ENCODE data around the gene MMP7.

Gene MMP7

GRCh38 chr11:102493524-102493923, 37.0 kb downstream of the MMP7 start:
- H3K4me3 ChIP-seq (ENCODE audit: low read depth, low read length), result no peak overlapping the region
- no peaks in the 10 kb centered on the region for H3K4me1 ChIP-seq (ENCODE audit: control insufficient read depth, insufficient read depth, low read length)
- no peak overlapping the region for H3K27ac ChIP-seq (ENCODE audit: extremely low read depth, low read depth, low read length)
- no peaks in the 10 kb centered on the region for H3K9me3 ChIP-seq (ENCODE audit: control insufficient read depth, insufficient read depth, low read depth, low read length)
- POLR2A ChIA-PET, result no interaction called here
- TF ChIP-seq, protein P1, sequence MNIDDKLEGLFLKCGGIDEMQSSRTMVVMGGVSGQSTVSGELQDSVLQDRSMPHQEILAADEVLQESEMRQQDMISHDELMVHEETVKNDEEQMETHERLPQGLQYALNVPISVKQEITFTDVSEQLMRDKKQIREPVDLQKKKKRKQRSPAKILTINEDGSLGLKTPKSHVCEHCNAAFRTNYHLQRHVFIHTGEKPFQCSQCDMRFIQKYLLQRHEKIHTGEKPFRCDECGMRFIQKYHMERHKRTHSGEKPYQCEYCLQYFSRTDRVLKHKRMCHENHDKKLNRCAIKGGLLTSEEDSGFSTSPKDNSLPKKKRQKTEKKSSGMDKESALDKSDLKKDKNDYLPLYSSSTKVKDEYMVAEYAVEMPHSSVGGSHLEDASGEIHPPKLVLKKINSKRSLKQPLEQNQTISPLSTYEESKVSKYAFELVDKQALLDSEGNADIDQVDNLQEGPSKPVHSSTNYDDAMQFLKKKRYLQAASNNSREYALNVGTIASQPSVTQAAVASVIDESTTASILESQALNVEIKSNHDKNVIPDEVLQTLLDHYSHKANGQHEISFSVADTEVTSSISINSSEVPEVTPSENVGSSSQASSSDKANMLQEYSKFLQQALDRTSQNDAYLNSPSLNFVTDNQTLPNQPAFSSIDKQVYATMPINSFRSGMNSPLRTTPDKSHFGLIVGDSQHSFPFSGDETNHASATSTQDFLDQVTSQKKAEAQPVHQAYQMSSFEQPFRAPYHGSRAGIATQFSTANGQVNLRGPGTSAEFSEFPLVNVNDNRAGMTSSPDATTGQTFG (tag by site-specific recombination; IDR thresholded peaks at IDR 0.05; ENCODE audit: borderline replicate concordance), result no peak
- TF ChIP-seq ATF2 (tag by site-specific recombination; IDR thresholded peaks at IDR 0.05; ENCODE audit: low read depth), result 0 out of 2 replicates have a peak, but pooled peaks have one; percentile 30
- H3K36me3 ChIP-seq (ENCODE audit: control insufficient read depth in 2 of 2, insufficient read depth in 1 of 2, low read length in 2 of 2), result no peaks in the 10 kb centered on the region
- CTCF ChIA-PET, result interaction anchor here (0.6 to 2.3 kb wide), 8 partner anchors 17 to 632 kb away, joined by 3 to 15 read pairs (median 4); no protein-coding TSS in a partner anchor

GRCh38 chr11:102491969-102492368, 38.6 kb downstream of the MMP7 start:
- H3K4me3 ChIP-seq (ENCODE audit: low read depth, low read length), result no peak overlapping the region
- H3K4me1 ChIP-seq (ENCODE audit: control insufficient read depth, insufficient read depth, low read length), result no peaks in the 10 kb centered on the region
- ChIA-PET POLR2A (no interaction called here), CTCF (interaction anchor here (0.6 to 2.3 kb wide), 7 partner anchors 51 to 198 kb away, joined by 3 to 12 read pairs (median 3); no protein-coding TSS in a partner anchor)
- no peaks in the 10 kb centered on the region for H3K36me3 ChIP-seq (ENCODE audit: control insufficient read depth in 2 of 2, insufficient read depth in 1 of 2, low read length in 2 of 2)
- TF ChIP-seq KLF8 (tag by site-specific recombination; IDR thresholded peaks at IDR 0.05), result no peak
- TF ChIP-seq GLI2 (tag by site-specific recombination; IDR thresholded peaks at IDR 0.05; ENCODE audit: borderline replicate concordance, low read depth), result no peak
- no peak for TF ChIP-seq PATZ1 (tag by site-specific recombination; IDR thresholded peaks at IDR 0.05)
- TF ChIP-seq, protein P2, sequence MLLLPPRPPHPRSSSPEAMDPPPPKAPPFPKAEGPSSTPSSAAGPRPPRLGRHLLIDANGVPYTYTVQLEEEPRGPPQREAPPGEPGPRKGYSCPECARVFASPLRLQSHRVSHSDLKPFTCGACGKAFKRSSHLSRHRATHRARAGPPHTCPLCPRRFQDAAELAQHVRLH (tag by site-specific recombination; IDR thresholded peaks at IDR 0.05), result no peak
- TF ChIP-seq ZBTB7A (tag by site-specific recombination; IDR thresholded peaks at IDR 0.05; ENCODE audit: low read depth), result no peak
- TF ChIP-seq ZNF37A (tag by site-specific recombination; IDR thresholded peaks at IDR 0.05), result no peak
- TF ChIP-seq ZNF791 (tag by site-specific recombination; IDR thresholded peaks at IDR 0.05), result no peak
- TF ChIP-seq MEIS1 (CRISPR knock-in tag; IDR thresholded peaks at IDR 0.05; ENCODE audit: borderline replicate concordance), result no peak
- no peak for TF ChIP-seq ZNF701 (tag by site-specific recombination; IDR thresholded peaks at IDR 0.05)
- no peak overlapping the region for H3K27ac ChIP-seq (ENCODE audit: extremely low read depth, low read depth, low read length)
- H3K9me3 ChIP-seq (ENCODE audit: control insufficient read depth, insufficient read depth, low read depth, low read length), result no peaks in the 10 kb centered on the region

GRCh38 chr11:102489186-102490145, 41.1 kb downstream of the MMP7 start:
- H3K4me1 ChIP-seq (ENCODE audit: control insufficient read depth, insufficient read depth, low read length), result no peaks in the 10 kb centered on the region
- POLR2A ChIA-PET, result no interaction called here
- no peaks in the 10 kb centered on the region for H3K36me3 ChIP-seq (ENCODE audit: control insufficient read depth in 2 of 2, insufficient read depth in 1 of 2, low read length in 2 of 2)
- no peaks in the 10 kb centered on the region for H3K9me3 ChIP-seq (ENCODE audit: control insufficient read depth, insufficient read depth, low read depth, low read length)
- H3K4me3 ChIP-seq (ENCODE audit: low read depth, low read length), result no peak overlapping the region
- CTCF ChIA-PET, result interaction anchor here (1.9 kb wide), 1 partner anchor 99 kb away, joined by 7 read pairs; no protein-coding TSS in a partner anchor
- no peak overlapping the region for H3K27ac ChIP-seq (ENCODE audit: extremely low read depth, low read depth, low read length)
- TF ChIP-seq ZNF302 (tag by site-specific recombination; IDR thresholded peaks at IDR 0.05; ENCODE audit: low read depth), result no peak
- no peak for TF ChIP-seq ZNF248 (tag by site-specific recombination; IDR thresholded peaks at IDR 0.05)
- TF ChIP-seq ZNF776 (tag by site-specific recombination; IDR thresholded peaks at IDR 0.05; ENCODE audit: borderline replicate concordance), result no peak
- TF ChIP-seq, protein P3, sequence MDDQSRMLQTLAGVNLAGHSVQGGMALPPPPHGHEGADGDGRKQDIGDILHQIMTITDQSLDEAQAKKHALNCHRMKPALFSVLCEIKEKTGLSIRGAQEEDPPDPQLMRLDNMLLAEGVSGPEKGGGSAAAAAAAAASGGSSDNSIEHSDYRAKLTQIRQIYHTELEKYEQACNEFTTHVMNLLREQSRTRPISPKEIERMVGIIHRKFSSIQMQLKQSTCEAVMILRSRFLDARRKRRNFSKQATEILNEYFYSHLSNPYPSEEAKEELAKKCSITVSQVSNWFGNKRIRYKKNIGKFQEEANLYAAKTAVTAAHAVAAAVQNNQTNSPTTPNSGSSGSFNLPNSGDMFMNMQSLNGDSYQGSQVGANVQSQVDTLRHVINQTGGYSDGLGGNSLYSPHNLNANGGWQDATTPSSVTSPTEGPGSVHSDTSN (CRISPR knock-in tag; IDR thresholded peaks at IDR 0.05), result no peak
- no peak for TF ChIP-seq ZNF175 (tag by site-specific recombination; IDR thresholded peaks at IDR 0.05)
- no peak for TF ChIP-seq IKZF3 (tag by site-specific recombination; IDR thresholded peaks at IDR 0.05)
- TF ChIP-seq ZFHX2 (tag by site-specific recombination; conservative IDR thresholded peaks at IDR 0.05), result no peak
- TF ChIP-seq ZNF664 (tag by site-specific recombination; IDR thresholded peaks at IDR 0.05), result no peak
- no peak for TF ChIP-seq ZSCAN30 (tag by site-specific recombination; IDR thresholded peaks at IDR 0.05)
- TF ChIP-seq, protein P2 (tag by site-specific recombination; IDR thresholded peaks at IDR 0.05), result no peak
- TF ChIP-seq ZNF24 (tag by site-specific recombination; IDR thresholded peaks at IDR 0.05), result no peak
